Prostate gland (tissue), 2 donors: ENCODE measurements around the gene SMIM14. TPM values are rescaled to one million over a fixed set of nuclear protein-coding genes. Genes with fewer than 3 reads are reported as not detected.

ENCODE experiments used
- DNase-seq: peaks from one replicate; pipeline ENCODE4 v3.0.0-alpha.2; 2019; ENCODE audit warnings: low spot score
- H3K27ac ChIP-seq, 2 donors: fragments of 200-600 bp; sonication (generic); 2 replicates each; pipeline ENCODE4 v1.5.1; 2017 to 2019
- H3K27me3 ChIP-seq: fragments of 200-600 bp; sonication (generic); replicated peaks from 2 replicates; pipeline ENCODE4 v1.5.1; 2019; ENCODE audit not compliant: insufficient read depth
- H3K36me3 ChIP-seq, 2 donors: fragments of 200-600 bp; sonication (generic); 1 replicate in 1 of 2; 2 replicates in 1 of 2; pipeline versions ENCODE4 v1.5.1 to v1.8.1; 2017 to 2019
- H3K4me1 ChIP-seq: fragments of 200-600 bp; sonication (generic); replicated peaks from 2 replicates; pipeline ENCODE4 v1.5.1; 2019
- H3K4me3 ChIP-seq, 2 donors: fragments of 200-600 bp; sonication (generic); 2 replicates each; pipeline ENCODE4 v1.5.1; 2017 to 2019
- H3K9me3 ChIP-seq: fragments of 200-600 bp; sonication (generic); 2 replicates; pipeline ENCODE4 v1.5.1; 2017
- CTCF ChIP-seq, 4 experiments: fragments of 200-600 bp in 2 of 4; fragments of 450-650 bp in 2 of 4; sonication (generic) in 2 of 4; IDR thresholded peaks; 1 replicate in 3 of 4; 2 replicates in 1 of 4; pipeline ENCODE4 v1.5.1; 2016 to 2019; ENCODE audit warnings: antibody characterized with exemption in 4 of 4, mild to moderate bottlenecking in 2 of 4, moderate library complexity in 2 of 4
- POLR2A ChIP-seq: fragments of 450-650 bp; IDR thresholded peaks from one replicate; pipeline ENCODE4 v1.6.1; 2016; ENCODE audit warnings: antibody characterized with exemption, mild to moderate bottlenecking
- POLR2AphosphoS5 ChIP-seq: sonication (generic); formaldehyde crosslinking; IDR thresholded peaks from one replicate; pipeline ENCODE4 v1.6.1; 2017; ENCODE audit warnings: antibody characterized with exemption
- WGBS: methylation state at CpG from one replicate; pipeline ENCODE4 v1.1.5; 2018; 5-methylcytosine and 5-hydroxymethylcytosine counted together
- intact Hi-C: fragments of 100-400 bp; cut with DNase I; formaldehyde crosslinking; loops from one replicate; pipeline ENCODE4 v1.14.2; 2022
- total RNA-seq, 2 donors: library from RNA; depleted of rRNA; stranded (reverse); fragments of >200 nt; gene quantifications; one replicate each; pipeline ENCODE4 v1.1.0, GENCODE V29; 2016

SMIM14 gene
- total RNA-seq, 2 donors from 2014 or later: 36.1 to 101 TPM

GRCh38 chr4:39668887-39669286, 30.2 kb upstream of the SMIM14 start:
- no peaks in the 10 kb centered on the region for H3K27me3 ChIP-seq
- 53% methylated on average over 2 of the region's 2 CpGs for WGBS
- no peak overlapping the region for H3K27ac ChIP-seq
- DNase-seq: no peak
- H3K4me3 ChIP-seq: no peak overlapping the region
- H3K4me1 ChIP-seq: no peaks in the 10 kb centered on the region
- TF ChIP-seq POLR2A (no peak), POLR2AphosphoS5 (no peak), CTCF (IDR thresholded peaks at IDR 0.05) (no peak)
- no peaks in the 10 kb centered on the region for H3K36me3 ChIP-seq
- intact Hi-C loops: no loop called here
- no peaks in the 10 kb centered on the region for H3K9me3 ChIP-seq

DNA sequence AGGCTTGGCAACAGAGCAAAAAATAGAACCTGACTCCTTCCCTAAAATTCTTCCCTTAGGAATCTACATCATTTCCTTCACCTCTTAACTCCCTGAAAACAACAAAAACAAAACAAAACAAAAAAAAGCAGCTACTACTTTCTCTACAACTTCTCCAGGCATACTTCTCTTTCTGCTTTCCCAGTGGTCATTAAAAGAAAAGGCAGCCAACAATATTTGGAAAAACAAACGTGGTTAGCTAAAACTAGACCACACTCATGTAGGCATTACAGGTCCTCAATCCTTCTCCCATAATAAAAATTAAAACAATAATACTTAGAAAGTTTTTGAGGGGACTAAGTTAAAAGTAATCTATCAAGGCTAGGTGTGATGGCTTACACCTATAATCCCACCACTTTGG, 29.0 kb upstream of the SMIM14 start:
- Histone ChIP-seq H3K36me3 (no peaks in the 10 kb centered on the region), H3K4me1 (no peaks in the 10 kb centered on the region), H3K27me3 (no peaks in the 10 kb centered on the region), H3K27ac (no peak overlapping the region), H3K4me3 (no peak overlapping the region), H3K9me3 (no peaks in the 10 kb centered on the region)
- TF ChIP-seq POLR2AphosphoS5 (no peak), POLR2A (no peak), CTCF (IDR thresholded peaks at IDR 0.05) (no peak)
- DNase-seq: no peak
- intact Hi-C loops: no loop called here
- 37% methylated on average over 1 of the region's 1 CpG for WGBS

GRCh38 chr4:39664828-39665731, 26.4 kb upstream of the SMIM14 start:
- TF ChIP-seq CTCF (IDR thresholded peaks at IDR 0.05) (no peak), POLR2A (no peak), POLR2AphosphoS5 (no peak)
- Histone ChIP-seq H3K27me3 (no peaks in the 10 kb centered on the region), H3K36me3 (no peaks in the 10 kb centered on the region), H3K9me3 (no peaks in the 10 kb centered on the region), H3K4me3 (no peak overlapping the region), H3K4me1 (no peaks in the 10 kb centered on the region), H3K27ac (no peak overlapping the region)
- intact Hi-C loops: no loop called here
- no peak for DNase-seq
- 61% methylated on average over 3 of the region's 3 CpGs for WGBS

- H3K4me3 ChIP-seq: no peak overlapping the region
- no peak overlapping the region for H3K27ac ChIP-seq
- intact Hi-C loops: no loop called here
- H3K4me1 ChIP-seq: no peaks in the 10 kb centered on the region
- 89% methylated on average over 7 of the region's 7 CpGs for WGBS
- H3K36me3 ChIP-seq: no peaks in the 10 kb centered on the region
- no peak for DNase-seq
- H3K9me3 ChIP-seq: no peaks in the 10 kb centered on the region
- TF ChIP-seq POLR2AphosphoS5 (no peak), CTCF (IDR thresholded peaks at IDR 0.05) (no peak), POLR2A (no peak)
- H3K27me3 ChIP-seq: no peaks in the 10 kb centered on the region
These were observed 24.0 kb upstream of the SMIM14 start for GRCh38 chr4:39662683-39663082.

DNA sequence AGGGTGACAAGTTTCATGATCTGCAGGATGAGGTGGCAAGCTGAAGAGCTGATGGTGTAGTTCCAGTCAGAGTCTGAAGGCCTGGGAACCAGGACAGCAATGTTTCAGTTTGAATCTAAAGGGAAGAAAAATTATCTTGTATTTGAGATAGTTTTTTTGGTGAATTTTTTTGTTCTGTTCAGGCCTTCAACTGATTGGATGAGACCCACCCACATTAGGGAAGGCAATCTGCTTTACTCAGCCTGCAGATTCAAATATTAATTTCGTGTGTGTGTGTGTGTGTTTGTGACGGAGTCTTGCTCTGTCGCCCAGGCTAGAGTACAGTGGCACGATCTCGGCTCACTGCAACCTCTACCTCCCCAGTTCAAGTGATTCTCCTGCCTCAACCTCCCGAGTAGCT, 22.1 kb upstream of the SMIM14 start:
- no peaks in the 10 kb centered on the region for H3K27me3 ChIP-seq
- 96% methylated on average over 6 of the region's 6 CpGs for WGBS
- TF ChIP-seq POLR2AphosphoS5: no peak
- no peaks in the 10 kb centered on the region for H3K9me3 ChIP-seq
- no peaks in the 10 kb centered on the region for H3K36me3 ChIP-seq
- intact Hi-C loops: no loop called here
- no peak for DNase-seq
- no peaks in the 10 kb centered on the region for H3K4me1 ChIP-seq
- no peak overlapping the region for H3K27ac ChIP-seq
- H3K4me3 ChIP-seq: no peak overlapping the region
